GM19372 (cell line): ENCODE measurements around the gene ZCCHC7.
A peak's percentile ranks its signal among the peaks of the same experiment; 100 is the strongest.
"Not testable (repeated sequence)": the region's sequence is repeated elsewhere in the genome, so short reads cannot be mapped to it uniquely, and the experiment has no call there.

ENCODE experiments used
- ATAC-seq: cut with Tn5 transposase; IDR thresholded peaks from one replicate; pipeline ENCODE4 v1.9.1; 2021; ENCODE audit warnings: mild to moderate bottlenecking, low read depth, moderate library complexity; ENCODE audit not compliant: unreplicated experiment

ZCCHC7 gene

DNA sequence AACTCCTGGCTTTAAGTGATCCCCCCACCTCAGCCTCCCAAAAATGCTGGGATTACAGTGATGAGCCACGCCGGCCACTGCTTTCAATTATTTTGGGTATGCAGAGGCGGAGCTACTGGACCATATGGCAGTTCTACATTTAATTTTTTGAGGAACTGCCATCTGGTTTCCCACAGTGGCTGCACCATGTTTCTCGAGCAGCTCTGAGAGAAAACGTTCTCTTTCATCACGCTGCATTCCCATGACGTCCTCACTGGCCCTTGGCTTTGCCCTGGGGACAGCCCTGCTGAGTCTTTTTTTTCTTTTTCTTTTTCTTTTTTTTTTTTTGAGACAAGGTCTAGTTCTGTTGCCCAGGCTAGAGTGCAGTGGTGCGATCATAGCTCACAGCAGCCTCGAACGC lies 266.6 kb downstream of the ZCCHC7 start:
- no peak for ATAC-seq

DNA sequence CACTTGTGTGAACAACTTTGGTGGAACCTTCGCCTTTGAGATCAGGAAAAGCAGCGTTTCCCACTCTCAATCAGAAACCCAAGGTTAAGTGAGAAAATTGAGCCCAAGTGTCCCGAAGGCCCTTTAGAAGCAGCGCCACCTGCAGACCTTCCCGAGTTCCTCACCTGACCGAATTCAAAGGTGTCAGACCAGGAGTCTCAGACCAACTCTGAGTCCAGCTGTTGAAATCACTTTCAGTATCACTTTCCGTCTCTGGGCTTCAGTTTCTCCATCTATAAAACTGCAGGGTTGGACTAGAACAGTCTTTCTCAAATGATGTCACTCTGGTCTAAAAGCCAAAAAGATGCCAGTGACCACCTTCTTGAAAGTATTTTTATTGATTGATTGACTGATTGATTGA lies 270.4 kb downstream of the ZCCHC7 start:
- ATAC-seq, result peak; percentile 94

DNA sequence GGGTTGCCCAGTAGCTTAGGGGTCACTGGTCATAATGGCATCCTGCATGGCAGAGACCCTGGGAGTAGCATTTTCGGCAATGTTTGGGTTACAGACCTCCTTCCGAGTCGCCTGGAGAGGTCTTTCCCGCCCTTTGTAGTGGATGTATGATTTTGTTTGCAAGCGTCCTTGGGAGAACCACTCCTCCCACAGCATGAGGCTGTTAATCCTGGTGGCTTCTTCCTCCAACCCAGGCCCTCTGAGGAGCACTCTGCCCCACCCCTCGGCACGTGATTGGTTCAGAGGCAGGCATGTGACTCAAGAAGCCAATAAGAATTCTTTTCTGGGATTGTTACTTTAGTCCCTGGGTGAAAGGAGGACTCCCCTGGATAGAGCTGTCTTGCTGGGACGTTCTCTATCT lies 271.9 kb downstream of the ZCCHC7 start:
- no peak for ATAC-seq

DNA sequence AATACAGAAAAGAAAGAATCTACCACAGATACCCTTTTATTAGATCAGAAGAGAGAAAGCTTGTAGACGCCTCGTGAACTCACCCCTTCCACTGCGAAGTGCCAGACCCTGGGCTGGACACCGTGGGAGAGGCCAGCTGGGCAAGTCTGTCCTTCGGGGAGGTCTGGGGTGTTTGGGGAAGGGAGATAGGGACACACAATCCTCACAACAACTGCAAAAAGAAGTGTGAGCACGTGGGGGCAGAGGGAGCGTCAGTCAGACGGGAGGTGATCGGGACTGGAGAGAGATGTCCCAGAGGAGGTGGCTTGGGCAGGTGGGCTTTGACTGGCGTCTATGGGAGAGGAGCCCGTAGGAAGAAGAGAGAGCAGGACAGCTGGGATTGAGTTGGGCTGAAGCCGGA lies 274.9 kb downstream of the ZCCHC7 start:
- ATAC-seq, result no peak

DNA sequence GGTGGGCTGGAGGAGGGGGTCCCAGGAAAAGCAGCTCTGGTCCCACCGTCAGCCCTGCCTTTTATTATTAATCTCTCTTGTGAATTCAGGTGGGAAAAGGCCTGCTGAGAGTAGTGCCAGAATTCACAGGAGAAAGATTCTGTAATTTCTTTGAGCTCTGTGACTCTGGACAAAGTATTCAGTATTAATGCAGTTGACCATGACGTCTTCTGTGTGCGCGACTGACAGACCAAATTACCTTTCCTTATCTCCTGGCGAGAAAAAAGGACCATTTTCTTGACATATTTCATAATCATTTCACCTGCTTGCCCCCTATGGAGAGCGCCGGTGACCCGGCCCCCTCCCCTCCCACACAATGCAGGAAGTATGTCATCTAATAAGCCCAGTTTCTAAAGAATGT lies 275.3 kb downstream of the ZCCHC7 start:
- no peak for ATAC-seq

DNA sequence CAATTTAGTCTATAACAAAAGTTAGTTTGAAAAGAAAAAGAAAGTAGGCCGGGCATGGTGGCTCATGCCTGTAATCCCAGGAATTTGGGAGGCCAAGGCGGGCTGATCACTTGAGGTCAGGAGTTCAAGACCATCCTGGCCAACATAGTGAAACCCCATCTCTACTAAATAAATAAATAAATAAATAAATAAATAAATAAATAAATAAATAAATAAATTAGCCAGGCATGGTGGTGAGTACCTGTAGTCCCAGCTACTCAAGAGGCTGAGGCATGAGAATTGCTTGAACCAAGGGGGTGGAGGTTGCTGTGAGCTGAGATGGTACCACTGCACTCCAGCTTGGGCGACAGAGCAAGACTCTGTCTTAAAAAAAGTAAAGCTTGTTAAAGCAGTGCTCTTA lies 277.6 kb downstream of the ZCCHC7 start:
- not testable (repeated sequence) for ATAC-seq

DNA sequence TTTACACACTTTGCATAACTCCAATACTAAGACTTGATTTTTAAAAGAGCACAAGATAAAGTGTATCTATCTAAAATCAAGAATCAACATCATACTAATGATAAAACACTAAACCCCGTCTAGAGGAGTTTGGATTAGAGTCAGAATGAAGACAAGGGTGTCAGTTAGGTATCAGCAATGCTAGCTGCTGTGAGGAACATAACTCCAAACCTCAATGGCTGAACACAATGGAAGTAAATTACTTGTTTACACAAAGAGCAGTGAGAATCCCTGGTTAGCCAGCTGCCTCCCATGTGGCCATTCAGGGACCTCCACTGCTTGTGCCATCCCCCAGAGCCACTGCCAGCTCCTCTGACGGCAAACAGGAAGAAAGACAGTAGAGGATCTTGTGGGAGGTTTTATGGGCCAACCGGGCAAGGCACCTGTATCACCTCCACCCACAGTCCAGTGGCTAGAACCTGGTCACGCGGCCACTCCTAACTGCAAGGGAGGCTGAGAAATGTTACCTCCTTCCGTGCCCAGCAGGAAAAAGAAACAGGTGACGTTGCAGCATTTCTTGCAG lies 278.2 kb downstream of the ZCCHC7 start:
- ATAC-seq, result no peak

DNA sequence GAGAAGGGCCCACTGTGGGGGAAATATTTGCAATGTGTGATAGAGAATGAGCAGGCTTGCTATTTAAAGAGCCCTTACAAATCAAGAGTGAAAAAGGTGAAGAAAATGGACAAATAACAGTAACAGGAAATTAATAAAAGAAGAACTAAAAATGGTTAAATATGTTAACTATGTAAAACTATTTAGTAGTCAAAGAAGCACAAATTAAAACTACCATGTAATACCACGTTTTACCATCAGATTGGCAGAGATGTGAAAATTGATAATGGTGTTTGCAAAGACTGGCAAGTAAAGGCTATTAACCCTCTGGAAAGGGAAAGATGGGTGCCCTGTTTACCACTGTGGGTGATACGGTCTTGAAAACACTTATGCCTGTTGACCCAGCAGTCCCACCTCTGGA lies 279.0 kb downstream of the ZCCHC7 start:
- no peak for ATAC-seq

DNA sequence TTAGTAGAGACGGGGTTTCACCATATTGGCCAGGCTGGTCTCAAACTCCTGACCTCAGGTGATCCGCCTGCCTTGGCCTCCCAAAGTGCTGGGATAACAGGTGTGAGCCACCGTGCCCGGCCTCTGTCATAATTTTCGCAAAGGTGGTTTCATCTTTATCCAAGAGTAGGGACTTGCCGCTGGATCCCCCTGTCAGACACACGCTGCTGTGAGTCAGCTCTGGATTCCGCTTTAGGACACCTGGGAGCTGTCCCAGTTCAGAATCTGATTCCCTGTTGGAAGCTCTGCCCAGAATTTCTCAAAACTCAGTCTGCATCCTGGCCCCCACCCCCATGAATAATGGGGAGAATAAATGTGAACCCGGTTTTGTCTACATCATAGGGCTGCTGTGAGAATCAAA lies 284.2 kb downstream of the ZCCHC7 start:
- ATAC-seq, result no peak

DNA sequence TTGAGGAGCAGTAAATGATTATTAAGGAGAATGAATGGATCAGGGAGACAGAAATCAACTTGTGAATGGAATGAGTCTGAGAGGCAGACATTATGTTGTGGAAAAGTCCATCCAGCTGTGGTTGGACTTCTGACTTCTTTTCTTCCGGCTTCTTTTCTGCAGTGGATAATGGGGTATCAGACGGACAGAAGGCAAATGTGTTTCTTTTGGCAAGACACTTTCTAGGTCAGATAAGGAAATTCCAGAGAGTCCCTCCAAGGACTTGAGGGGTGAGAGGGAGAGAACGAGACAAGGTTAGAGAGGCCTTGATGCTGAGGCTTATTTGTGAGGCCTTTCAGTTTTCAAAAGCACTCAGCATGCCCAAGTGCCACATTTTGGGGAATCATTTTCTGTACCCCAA lies 285.0 kb downstream of the ZCCHC7 start:
- no peak for ATAC-seq

DNA sequence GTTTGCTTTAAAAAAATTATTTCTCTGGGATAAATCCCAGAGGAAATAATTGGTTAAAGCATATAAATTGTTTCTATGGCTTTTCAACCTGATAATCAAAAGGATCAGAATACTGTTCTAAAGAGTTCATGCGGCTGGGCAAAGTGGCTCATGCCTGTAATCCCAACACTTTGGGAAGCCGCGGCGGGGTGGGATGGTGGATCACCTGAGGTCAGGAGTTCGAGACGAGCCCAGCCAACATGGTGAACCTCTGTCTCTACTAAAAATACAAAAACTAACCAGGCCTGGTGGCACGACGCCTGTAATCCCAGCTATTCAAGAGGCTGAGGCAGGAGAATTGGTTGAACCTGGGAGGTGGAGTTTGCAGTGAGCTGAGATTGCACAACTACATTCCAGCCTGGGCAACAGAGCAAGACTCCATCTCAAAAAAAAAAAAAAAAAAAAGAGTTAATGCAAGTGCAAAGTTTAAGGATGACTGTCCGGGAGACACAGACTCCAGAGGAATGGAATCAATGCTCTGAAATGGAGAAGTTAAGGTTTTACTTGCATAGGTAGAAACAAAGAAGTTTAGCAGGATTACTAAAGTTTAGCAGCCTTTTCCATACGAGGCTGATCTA lies 285.5 kb downstream of the ZCCHC7 start:
- no peak for ATAC-seq

DNA sequence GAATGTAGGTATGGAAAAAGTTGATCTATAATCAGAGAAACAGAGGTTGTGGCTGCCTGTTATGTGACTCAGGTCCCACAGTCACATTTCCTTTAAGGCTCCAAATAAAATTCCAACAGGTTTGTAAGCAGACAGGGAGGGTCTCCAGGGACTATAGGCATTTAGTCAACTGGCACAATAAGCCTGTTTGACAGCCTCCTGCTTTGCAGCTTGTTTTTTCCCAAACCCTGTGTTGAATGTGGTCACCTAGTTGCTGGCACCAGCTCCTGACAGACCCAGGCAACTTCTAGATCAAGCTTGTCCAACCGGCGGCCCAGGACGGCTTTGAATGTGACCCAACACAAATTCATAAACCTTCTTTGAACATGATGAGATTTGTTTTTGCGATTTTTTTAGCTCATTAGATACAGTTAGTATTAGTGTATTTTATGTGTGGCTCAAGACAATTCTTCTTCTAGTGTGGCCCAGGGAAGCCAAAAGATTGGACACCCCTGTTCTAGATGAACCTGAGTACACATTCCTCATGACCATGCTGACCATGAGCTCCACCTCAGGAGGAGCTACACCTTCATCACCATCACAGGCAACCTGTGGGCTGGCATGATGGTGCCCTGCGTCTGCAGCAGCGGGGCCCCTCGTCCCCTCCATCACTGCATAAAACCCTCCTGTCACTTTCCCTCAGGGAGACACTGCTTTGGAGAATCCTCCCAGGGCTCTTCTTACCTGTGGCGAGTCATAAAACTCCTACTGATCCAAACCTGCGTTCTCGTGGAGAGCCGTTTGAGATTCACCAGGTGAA lies 286.4 kb downstream of the ZCCHC7 start:
- ATAC-seq, result no peak

DNA sequence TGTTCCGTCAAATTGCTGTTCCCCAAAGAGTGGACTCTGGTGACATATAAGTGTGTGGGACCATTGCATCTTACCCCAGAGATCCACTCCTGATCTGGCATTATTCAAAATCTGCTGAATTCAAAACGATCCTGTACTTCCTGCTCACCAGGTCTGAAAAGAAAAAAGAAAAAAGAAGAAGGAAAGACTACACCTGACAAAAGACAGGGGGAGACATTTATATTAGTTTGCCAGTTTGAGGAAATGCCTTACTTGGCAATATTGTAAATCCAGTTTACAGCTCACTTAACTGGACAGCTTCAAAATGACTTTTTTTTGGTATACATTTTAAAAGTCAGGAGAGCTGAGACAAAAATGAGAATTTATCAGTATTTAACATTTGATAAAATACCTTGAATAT lies 287.1 kb downstream of the ZCCHC7 start:
- no peak for ATAC-seq
